Stimulated activated memory B cell treated with anti-CD40 and anti-IgM and Interleukin-4, amounts not matched to agents 10 μg/mL and 1 μg/mL and 100 μg/mL, for 72 hours (primary cell): ENCODE results near the gene TBC1D17.

Source experiments
- ATAC-seq: fragments of 150-1000 bp; cut with Tn5 transposase; 2 replicates; pipeline ENCODE4 v1.10.0; 2021
- H3K27ac Mint-ChIP-seq: one replicate; pipeline ENCODE4 v1.8.0; 2022; ENCODE audit warnings: mild to moderate bottlenecking, mixed read lengths
- H3K27me3 Mint-ChIP-seq: one replicate; pipeline ENCODE4 v1.8.0; 2022; ENCODE audit warnings: mixed read lengths
- H3K36me3 Mint-ChIP-seq: one replicate; pipeline ENCODE4 v1.8.0; 2022; ENCODE audit warnings: mixed read lengths
- H3K4me1 Mint-ChIP-seq: one replicate; pipeline ENCODE4 v1.8.0; 2022; ENCODE audit warnings: mixed read lengths
- H3K4me3 Mint-ChIP-seq: one replicate; pipeline ENCODE4 v1.8.0; 2022; ENCODE audit warnings: mild to moderate bottlenecking, moderate library complexity, mixed read lengths
- H3K9me3 Mint-ChIP-seq: one replicate; pipeline ENCODE4 v1.8.0; 2022; ENCODE audit warnings: mixed read lengths

The TBC1D17 gene

GRCh38 chr19:49863254-49863934 lies 14.1 kb upstream of the TBC1D17 start:
- H3K27me3 Mint-ChIP-seq, result no peaks in the 10 kb centered on the region
- no peaks in the 10 kb centered on the region for H3K9me3 Mint-ChIP-seq
- peaks cover 64% of the 10 kb centered on the region for H3K36me3 Mint-ChIP-seq
- no peak for ATAC-seq
- H3K4me3 Mint-ChIP-seq, result no peak overlapping the region
- peaks cover 50% of the 10 kb centered on the region for H3K4me1 Mint-ChIP-seq
- H3K27ac Mint-ChIP-seq, result no peak overlapping the region

- H3K36me3 Mint-ChIP-seq, result peaks cover 59% of the 10 kb centered on the region
These were observed 13.6 kb upstream of the TBC1D17 start for GRCh38 chr19:49863935-49864320.

GRCh38 chr19:49864890-49865289 lies 12.6 kb upstream of the TBC1D17 start:
- no peak overlapping the region for H3K27ac Mint-ChIP-seq
- peaks cover 50% of the 10 kb centered on the region for H3K4me1 Mint-ChIP-seq
- H3K27me3 Mint-ChIP-seq, result no peaks in the 10 kb centered on the region
- no peak for ATAC-seq
- peaks cover 56% of the 10 kb centered on the region for H3K36me3 Mint-ChIP-seq
- no peak overlapping the region for H3K4me3 Mint-ChIP-seq
- no peaks in the 10 kb centered on the region for H3K9me3 Mint-ChIP-seq

More at GRCh38 chr19:49863935-49864320, 13.6 kb upstream of the TBC1D17 start:
- H3K4me3 Mint-ChIP-seq, result no peak overlapping the region
- no peaks in the 10 kb centered on the region for H3K27me3 Mint-ChIP-seq
- no peak overlapping the region for H3K27ac Mint-ChIP-seq
- H3K4me1 Mint-ChIP-seq, result peaks cover 50% of the 10 kb centered on the region
- H3K9me3 Mint-ChIP-seq, result no peaks in the 10 kb centered on the region
- ATAC-seq, result no peak

GRCh38 chr19:49866933-49867782 lies 10.3 kb upstream of the TBC1D17 start, which contains the start of gene PNKP:
TSS of gene PNKP (minus strand) at chr19:49867576. CDS start at chr19:49867204, 372 bp downstream.
- H3K27me3 Mint-ChIP-seq, result no peaks in the 10 kb centered on the region
- ATAC-seq, result peak; percentile 76

DNA sequence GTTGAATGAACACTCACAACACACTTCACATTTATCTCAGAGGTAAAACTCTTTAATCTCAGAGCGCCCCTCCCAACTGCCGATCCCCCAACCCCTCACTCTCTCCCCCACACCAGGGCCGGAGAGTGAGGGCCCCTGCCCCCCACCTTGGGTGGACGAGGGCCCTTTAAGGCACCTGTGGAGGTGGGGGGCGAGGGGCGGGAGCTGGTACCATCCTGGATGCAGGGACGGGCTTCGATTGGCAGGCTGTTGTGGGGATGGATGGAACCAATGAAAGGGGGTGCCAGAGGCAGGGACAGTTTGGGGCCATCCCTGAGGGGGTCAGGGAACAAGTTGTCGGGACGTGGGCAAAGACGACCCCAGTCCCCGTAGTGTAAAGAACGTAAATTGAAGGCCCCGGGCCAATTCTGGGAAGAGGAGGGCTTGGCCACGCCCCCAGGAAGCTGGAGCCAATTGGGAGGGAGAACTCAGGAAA lies 8.5 kb upstream of the TBC1D17 start:
- Mint-ChIP-seq H3K27ac (no peak overlapping the region), H3K9me3 (no peaks in the 10 kb centered on the region), H3K4me1 (peaks cover 59% of the 10 kb centered on the region), H3K36me3 (peaks cover 25% of the 10 kb centered on the region), H3K4me3 (no peak overlapping the region), H3K27me3 (no peaks in the 10 kb centered on the region)
- ATAC-seq, result peak; percentile 31

More at GRCh38 chr19:49866933-49867782, 10.3 kb upstream of the TBC1D17 start, which contains the start of gene PNKP:
- Mint-ChIP-seq H3K36me3 (peaks cover 40% of the 10 kb centered on the region), H3K27ac (no peak within 1 kb of the TSS), H3K4me3 (no peak within 1 kb of the TSS), H3K9me3 (no peaks in the 10 kb centered on the region), H3K4me1 (peaks cover 66% of the 10 kb centered on the region)

GRCh38 chr19:49869484-49870308 lies 7.8 kb upstream of the TBC1D17 start:
- Mint-ChIP-seq H3K27ac (no peak overlapping the region), H3K4me1 (peaks cover 53% of the 10 kb centered on the region)

GRCh38 chr19:49870309-49870901 lies 7.1 kb upstream of the TBC1D17 start:
- no peak overlapping the region for H3K4me3 Mint-ChIP-seq
- ATAC-seq, result no peak
- H3K9me3 Mint-ChIP-seq, result no peaks in the 10 kb centered on the region
- H3K27me3 Mint-ChIP-seq, result no peaks in the 10 kb centered on the region
- H3K36me3 Mint-ChIP-seq, result peaks cover 13% of the 10 kb centered on the region
- H3K27ac Mint-ChIP-seq, result no peak overlapping the region
- peaks cover 53% of the 10 kb centered on the region for H3K4me1 Mint-ChIP-seq

More at GRCh38 chr19:49869484-49870308, 7.8 kb upstream of the TBC1D17 start:
- Mint-ChIP-seq H3K9me3 (no peaks in the 10 kb centered on the region), H3K4me3 (no peak overlapping the region), H3K27me3 (no peaks in the 10 kb centered on the region), H3K36me3 (peaks cover 18% of the 10 kb centered on the region)
- ATAC-seq, result peak; percentile 87

DNA sequence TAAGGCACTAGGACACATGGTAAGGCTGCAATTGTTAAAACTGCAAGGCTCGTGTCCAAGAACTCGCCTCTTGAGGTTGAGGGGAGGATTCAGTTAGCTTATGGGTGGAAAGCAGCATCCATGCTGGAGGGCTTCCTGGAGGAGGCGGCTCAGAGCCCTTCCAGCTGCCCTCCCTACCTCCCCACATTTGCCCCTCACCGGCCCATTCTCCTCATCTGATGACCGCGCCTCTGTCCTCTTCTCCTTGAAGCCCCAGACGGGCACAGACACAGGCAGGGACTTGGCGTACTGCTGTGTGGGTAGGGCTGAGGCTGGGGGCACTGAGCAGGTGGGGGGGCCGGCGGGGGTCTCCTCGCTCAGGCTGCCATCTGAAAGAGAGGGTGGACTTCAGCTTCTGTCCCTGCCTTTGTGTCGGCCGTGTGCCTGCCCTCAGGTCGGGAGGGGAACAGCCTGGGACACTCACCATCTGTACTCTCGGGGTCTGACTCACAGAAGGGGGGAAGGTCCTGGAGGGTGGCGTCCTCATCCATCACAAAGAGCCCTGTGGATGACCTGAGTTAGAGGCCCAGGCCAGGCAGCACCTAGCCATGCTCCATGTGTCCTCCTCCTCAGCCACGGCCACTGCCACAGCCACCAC lies 6.0 kb upstream of the TBC1D17 start:
- H3K36me3 Mint-ChIP-seq, result peaks cover 5% of the 10 kb centered on the region
- H3K9me3 Mint-ChIP-seq, result no peaks in the 10 kb centered on the region
- no peak for ATAC-seq
- no peaks in the 10 kb centered on the region for H3K27me3 Mint-ChIP-seq
- peaks cover 49% of the 10 kb centered on the region for H3K4me1 Mint-ChIP-seq
- no peak overlapping the region for H3K4me3 Mint-ChIP-seq
- peak overlapping the region; percentile 45 for H3K27ac Mint-ChIP-seq

- Mint-ChIP-seq H3K9me3 (no peaks in the 10 kb centered on the region), H3K36me3 (no peaks in the 10 kb centered on the region), H3K4me3 (no peak overlapping the region), H3K27me3 (no peaks in the 10 kb centered on the region), H3K27ac (peak overlapping the region; percentile 45), H3K4me1 (peaks cover 41% of the 10 kb centered on the region)
- ATAC-seq, result no peak
These were observed 5.0 kb upstream of the TBC1D17 start for GRCh38 chr19:49872245-49873128.

DNA sequence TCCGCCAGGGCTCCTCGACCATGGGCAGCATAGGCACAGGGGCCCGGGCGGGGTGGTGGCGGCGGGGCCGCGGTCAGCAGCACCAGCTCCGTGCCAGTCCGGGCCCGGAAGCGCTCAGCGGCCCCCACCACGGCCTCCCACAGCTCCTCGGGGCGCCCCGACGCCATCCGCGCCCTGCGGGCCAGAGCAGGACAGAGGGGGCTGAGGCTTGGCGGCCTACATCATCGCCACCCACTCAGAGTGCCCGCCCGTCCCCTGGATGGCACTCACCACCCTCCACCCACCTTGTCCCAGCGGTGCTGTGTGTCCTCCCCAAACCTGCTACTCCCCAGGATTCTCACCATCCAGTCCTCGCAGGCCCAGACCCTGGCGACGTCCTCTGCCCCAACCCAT lies 4.4 kb upstream of the TBC1D17 start:
- H3K4me1 Mint-ChIP-seq, result peaks cover 38% of the 10 kb centered on the region

GRCh38 chr19:49873834-49874233 lies 3.7 kb upstream of the TBC1D17 start:
- Mint-ChIP-seq H3K4me1 (peaks cover 43% of the 10 kb centered on the region), H3K9me3 (no peaks in the 10 kb centered on the region), H3K27me3 (no peaks in the 10 kb centered on the region), H3K36me3 (peaks cover 6% of the 10 kb centered on the region), H3K27ac (no peak overlapping the region), H3K4me3 (no peak overlapping the region)
- ATAC-seq, result no peak

More for the DNA sequence above, 4.4 kb upstream of the TBC1D17 start:
- H3K27me3 Mint-ChIP-seq, result no peaks in the 10 kb centered on the region
- no peaks in the 10 kb centered on the region for H3K9me3 Mint-ChIP-seq
- no peak for ATAC-seq
- no peak overlapping the region for H3K4me3 Mint-ChIP-seq
- no peak overlapping the region for H3K27ac Mint-ChIP-seq
- H3K36me3 Mint-ChIP-seq, result peaks cover 3% of the 10 kb centered on the region

GRCh38 chr19:49874503-49875157 lies 2.9 kb upstream of the TBC1D17 start:
- Mint-ChIP-seq H3K4me1 (peaks cover 47% of the 10 kb centered on the region), H3K36me3 (peaks cover 12% of the 10 kb centered on the region), H3K4me3 (no peak overlapping the region), H3K9me3 (no peaks in the 10 kb centered on the region), H3K27ac (no peak overlapping the region), H3K27me3 (no peaks in the 10 kb centered on the region)
- no peak for ATAC-seq

DNA sequence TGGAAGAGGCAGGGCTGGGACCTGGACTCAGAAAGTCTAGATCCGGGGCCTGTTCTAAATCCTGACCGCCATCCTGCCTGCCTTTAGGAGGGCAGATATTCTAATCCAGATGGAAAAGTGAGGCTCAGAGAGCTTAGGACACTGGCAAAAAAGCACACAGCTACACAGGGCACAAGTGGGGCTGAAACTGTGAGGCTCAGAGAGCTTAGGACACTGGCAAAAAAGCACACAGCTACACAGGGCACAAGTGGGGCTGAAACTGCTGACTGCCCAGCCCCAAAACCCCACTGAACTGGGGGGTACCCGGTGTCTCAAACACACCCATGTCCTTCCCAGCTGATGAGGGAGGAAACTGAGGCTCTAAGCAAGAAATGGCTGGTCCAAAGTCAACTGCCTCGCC lies 2.3 kb upstream of the TBC1D17 start:
- Mint-ChIP-seq H3K9me3 (no peaks in the 10 kb centered on the region), H3K36me3 (peaks cover 15% of the 10 kb centered on the region), H3K4me3 (no peak overlapping the region), H3K27me3 (no peaks in the 10 kb centered on the region), H3K4me1 (peaks cover 45% of the 10 kb centered on the region), H3K27ac (no peak overlapping the region)
- no peak for ATAC-seq
